Measurements from ENCODE around the gene OXSR1.

Gene OXSR1

GRCh38 chr3:38122712-38123290, 42.5 kb upstream of the OXSR1 start:
- no peak for TF ChIP-seq CTCF (IDR thresholded peaks at IDR 0.05; ENCODE audit: low read length, missing control alignments)
- DNase-seq (ENCODE audit: low read depth) = no peak

GRCh38 chr3:38124324-38125122, 40.8 kb upstream of the OXSR1 start:
- TF ChIP-seq CTCF (IDR thresholded peaks at IDR 0.05; ENCODE audit: low read length, missing control alignments) = no peak
- no peak overlapping the region for H3K4me3 ChIP-seq (replicated peaks; ENCODE audit: low read depth, low read length)
- DNase-seq (ENCODE audit: low read depth) = no peak

More at GRCh38 chr3:38122712-38123290, 42.5 kb upstream of the OXSR1 start:
- no peak overlapping the region for H3K4me3 ChIP-seq (replicated peaks; ENCODE audit: low read depth, low read length)

GRCh38 chr3:38125305-38126120, 39.8 kb upstream of the OXSR1 start:
- H3K4me3 ChIP-seq (replicated peaks; ENCODE audit: low read depth, low read length) = no peak overlapping the region
- TF ChIP-seq CTCF (IDR thresholded peaks at IDR 0.05; ENCODE audit: low read length, missing control alignments) = no peak
- no peak for DNase-seq (ENCODE audit: low read depth)

- no peak overlapping the region for H3K4me3 ChIP-seq (replicated peaks; ENCODE audit: low read depth, low read length)
- DNase-seq (ENCODE audit: low read depth) = no peak
- no peak for TF ChIP-seq CTCF (IDR thresholded peaks at IDR 0.05; ENCODE audit: low read length, missing control alignments)
Measured at GRCh38 chr3:38126121-38126892, 39.0 kb upstream of the OXSR1 start.

- no peak for TF ChIP-seq CTCF (IDR thresholded peaks at IDR 0.05; ENCODE audit: low read length, missing control alignments)
- H3K4me3 ChIP-seq (replicated peaks; ENCODE audit: low read depth, low read length) = no peak overlapping the region
- no peak for DNase-seq (ENCODE audit: low read depth)
Measured at GRCh38 chr3:38127611-38128302, 37.6 kb upstream of the OXSR1 start.

GRCh38 chr3:38128303-38128655, 37.1 kb upstream of the OXSR1 start:
- DNase-seq (ENCODE audit: low read depth) = no peak
- no peak for TF ChIP-seq CTCF (IDR thresholded peaks at IDR 0.05; ENCODE audit: low read length, missing control alignments)
- no peak overlapping the region for H3K4me3 ChIP-seq (replicated peaks; ENCODE audit: low read depth, low read length)
